Measurements from ENCODE around the gene KASH5.

Gene KASH5

DNA sequence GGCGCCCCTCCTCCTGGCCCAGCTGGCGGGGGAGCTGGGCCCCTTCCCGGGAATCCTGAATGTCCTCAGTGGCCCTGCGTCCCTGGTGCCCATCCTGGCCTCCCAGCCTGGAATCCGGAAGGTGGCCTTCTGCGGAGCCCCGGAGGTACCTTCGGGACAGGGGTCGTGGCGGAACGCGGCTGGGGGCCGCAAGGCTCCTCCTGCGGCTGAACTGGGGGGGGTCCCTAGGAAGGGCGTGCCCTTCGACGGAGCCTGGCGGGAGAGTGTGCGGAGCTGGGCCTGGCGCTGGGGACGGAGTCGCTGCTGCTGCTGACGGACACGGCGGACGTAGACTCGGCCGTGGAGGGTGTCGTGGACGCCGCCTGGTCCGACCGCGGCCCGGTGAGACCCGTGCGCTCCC is 73.6 kb downstream of the KASH5 start:
- DNase-seq, result no peak

DNA sequence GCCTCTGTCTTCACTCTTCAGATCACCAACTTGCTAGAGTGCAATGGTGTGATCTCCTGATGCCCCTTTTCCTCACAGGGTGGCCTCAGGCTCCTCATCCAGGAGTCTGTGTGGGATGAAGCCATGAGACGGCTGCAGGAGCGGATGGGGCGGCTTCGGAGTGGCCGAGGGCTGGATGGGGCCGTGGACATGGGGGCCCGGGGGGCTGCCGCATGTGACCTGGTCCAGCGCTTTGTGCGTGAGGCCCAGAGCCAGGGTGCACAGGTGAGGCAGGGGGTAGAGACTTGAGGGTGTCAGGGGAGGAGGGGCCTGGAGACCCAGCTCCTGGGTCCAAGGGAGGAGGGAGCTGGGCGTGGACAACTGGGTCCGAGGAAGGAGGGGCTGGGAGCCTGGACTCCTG is 74.4 kb downstream of the KASH5 start:
- DNase-seq, result no peak

DNA sequence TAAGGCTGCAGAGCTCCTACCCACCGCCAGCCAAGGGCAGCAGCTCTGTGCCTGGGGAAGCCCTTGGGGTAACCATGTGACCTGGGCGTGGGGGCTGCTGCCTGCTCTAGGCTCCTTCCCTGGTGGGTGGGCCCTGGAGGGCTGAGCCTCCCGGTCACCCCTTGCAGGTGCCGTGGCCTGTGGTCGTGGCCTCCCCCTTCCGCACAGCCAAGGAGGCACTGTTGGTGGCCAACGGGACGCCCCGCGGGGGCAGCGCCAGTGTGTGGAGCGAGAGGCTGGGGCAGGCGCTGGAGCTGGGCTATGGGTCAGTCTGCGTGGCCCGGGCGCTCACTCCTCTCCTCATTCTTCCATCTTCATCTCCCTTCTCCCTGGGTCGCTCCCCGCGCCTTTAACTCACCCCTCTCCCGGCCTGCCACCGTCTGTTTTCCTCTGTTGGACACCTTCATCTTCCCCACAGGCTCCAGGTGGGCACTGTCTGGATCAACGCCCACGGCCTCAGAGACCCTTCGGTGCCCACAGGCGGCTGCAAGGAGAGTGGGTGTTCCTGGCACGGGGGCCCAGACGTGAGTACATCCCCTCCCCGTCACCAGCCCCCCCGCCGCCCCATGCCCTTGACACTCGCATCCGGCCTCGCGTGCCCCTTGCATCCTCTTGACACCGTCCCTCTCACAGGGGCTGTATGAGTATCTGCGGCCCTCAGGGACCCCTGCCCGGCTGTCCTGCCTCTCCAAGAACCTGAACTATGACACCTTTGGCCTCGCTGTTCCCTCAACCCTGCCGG is 76.1 kb downstream of the KASH5 start:
- no peak for DNase-seq

DNA sequence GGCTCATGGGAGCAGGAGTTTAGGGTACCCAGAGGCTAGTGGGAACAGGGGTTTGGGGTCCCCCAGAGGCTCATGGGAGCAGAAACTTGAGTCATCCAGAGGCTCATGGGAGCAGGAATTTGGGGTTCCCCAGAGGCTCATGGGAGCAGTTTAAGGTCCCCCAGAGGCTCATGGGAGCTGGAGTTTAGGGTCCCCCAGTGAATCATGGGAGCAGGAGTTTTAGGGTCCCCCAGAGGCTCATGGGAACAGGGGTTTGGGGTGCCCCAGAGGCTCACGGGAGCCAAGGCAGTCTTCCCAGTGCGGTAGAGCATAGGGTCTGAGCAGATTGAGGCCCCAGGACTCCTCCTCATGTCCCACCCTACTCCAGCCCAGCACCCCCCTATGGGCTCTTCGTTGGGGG is 77.3 kb downstream of the KASH5 start:
- no peak for DNase-seq
